ENCODE measurements around the gene SEC62. TPM values are rescaled to one million over a fixed set of nuclear protein-coding genes. Genes with fewer than 3 reads are reported as not detected.

The SEC62 gene
- total RNA-seq, 4 donors from 2014 or later, result 90.9 to 124 (median 104) TPM

DNA sequence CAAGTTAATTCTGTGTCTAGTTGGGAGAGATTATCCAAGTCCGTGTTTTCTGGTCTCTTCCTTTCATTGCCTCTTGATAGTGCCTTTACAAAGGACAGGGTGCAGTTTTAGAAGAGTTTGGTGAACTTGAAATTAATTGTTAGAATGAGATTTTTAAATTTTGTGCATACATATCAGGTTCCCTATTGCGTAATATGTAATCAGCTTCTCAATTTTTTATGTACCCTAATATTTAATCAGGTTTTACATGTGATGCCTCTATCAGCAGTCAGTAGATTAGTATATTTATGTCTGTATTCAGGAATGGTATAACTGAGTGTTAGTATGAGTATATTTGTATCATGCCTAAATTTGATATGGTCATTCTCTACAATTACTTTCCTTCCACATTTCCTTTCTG, 4.9 kb downstream of the SEC62 start:
- Histone ChIP-seq H3K9me3 (no peaks in the 10 kb centered on the region), H3K27me3 (no peaks in the 10 kb centered on the region), H3K27ac (no peak overlapping the region), H3K4me1 (peaks cover 17 to 21% of the 10 kb centered on the region in 2 donors), H3K4me3 (replicated peaks in 1 of 3) (no peak overlapping the region), H3K36me3 (peaks cover 0 to under 1% of the 10 kb centered on the region in 2 donors)
- intact Hi-C loops (cut with DNase I), result no loop called here
- TF ChIP-seq POLR2A (IDR thresholded peaks at IDR 0.05), result no peak
- TF ChIP-seq, protein P1, sequence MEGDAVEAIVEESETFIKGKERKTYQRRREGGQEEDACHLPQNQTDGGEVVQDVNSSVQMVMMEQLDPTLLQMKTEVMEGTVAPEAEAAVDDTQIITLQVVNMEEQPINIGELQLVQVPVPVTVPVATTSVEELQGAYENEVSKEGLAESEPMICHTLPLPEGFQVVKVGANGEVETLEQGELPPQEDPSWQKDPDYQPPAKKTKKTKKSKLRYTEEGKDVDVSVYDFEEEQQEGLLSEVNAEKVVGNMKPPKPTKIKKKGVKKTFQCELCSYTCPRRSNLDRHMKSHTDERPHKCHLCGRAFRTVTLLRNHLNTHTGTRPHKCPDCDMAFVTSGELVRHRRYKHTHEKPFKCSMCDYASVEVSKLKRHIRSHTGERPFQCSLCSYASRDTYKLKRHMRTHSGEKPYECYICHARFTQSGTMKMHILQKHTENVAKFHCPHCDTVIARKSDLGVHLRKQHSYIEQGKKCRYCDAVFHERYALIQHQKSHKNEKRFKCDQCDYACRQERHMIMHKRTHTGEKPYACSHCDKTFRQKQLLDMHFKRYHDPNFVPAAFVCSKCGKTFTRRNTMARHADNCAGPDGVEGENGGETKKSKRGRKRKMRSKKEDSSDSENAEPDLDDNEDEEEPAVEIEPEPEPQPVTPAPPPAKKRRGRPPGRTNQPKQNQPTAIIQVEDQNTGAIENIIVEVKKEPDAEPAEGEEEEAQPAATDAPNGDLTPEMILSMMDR (IDR thresholded peaks at IDR 0.05), result no peak
- DNase-seq, result no peak
- WGBS, 2 donors, result 91 to 96% methylated on average over 2 of the region's 2 CpGs

GRCh38 chr3:169980055-169980454, 13.4 kb downstream of the SEC62 start:
- TF ChIP-seq, protein P1 (IDR thresholded peaks at IDR 0.05), result no peak
- TF ChIP-seq POLR2A (IDR thresholded peaks at IDR 0.05), result no peak
- H3K27me3 ChIP-seq, result no peaks in the 10 kb centered on the region
- intact Hi-C loops (cut with DNase I), result no loop called here
- H3K4me1 ChIP-seq, result no peaks in the 10 kb centered on the region
- H3K36me3 ChIP-seq, result peaks cover 36 to 62% of the 10 kb centered on the region in 2 donors
- 90 to 91% methylated on average over 2 of the region's 2 CpGs for WGBS, 2 donors
- no peaks in the 10 kb centered on the region for H3K9me3 ChIP-seq
- no peak overlapping the region for H3K4me3 ChIP-seq (replicated peaks in 1 of 3)
- DNase-seq, result no peak
- H3K27ac ChIP-seq, result no peak overlapping the region

DNA sequence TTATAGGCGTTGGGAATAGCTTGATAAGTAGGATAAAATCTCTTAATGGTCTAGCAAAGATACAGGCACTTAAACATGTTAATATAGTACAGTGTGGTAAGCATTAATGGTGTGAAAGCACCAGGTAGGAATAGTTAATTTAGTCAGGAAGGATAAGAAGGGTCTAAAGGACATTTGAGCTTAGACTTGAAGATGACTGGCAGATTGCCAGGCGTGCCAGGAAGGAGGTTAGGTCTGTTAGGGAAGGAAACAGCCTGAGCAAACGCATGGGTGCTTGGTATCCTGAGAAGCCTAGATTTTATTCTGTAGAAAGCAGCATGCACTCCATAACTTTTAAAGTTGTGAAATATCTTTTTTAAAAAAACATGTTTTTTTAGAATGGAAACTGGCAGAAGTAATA, 17.7 kb downstream of the SEC62 start:
- peaks cover 65 to 73% of the 10 kb centered on the region in 2 donors for H3K36me3 ChIP-seq
- H3K27me3 ChIP-seq, result no peaks in the 10 kb centered on the region

DNA sequence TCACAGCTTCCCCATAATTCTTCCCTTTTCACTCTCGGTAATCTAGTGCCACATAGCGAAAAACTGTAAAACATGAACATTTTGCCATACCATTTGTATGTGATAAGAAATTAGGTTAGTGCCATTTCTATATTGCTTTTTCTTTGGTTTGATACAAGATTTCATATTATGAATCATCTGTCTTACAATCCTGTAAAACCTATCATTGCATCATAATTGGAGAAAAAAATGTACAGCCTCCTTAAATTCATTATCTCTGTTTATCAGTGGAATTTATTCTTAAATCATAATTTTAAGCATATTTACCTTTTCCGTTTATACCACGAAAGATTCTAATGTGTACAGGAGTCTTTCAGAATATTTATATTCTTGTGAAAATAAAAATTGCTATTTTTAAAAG, 23.8 kb downstream of the SEC62 start:
- Histone ChIP-seq H3K4me1 (no peaks in the 10 kb centered on the region), H3K4me3 (replicated peaks in 1 of 3) (no peak overlapping the region), H3K36me3 (peaks cover 44 to 53% of the 10 kb centered on the region in 2 donors), H3K27ac (no peak overlapping the region), H3K27me3 (no peaks in the 10 kb centered on the region), H3K9me3 (no peaks in the 10 kb centered on the region)
- TF ChIP-seq, protein P1 (IDR thresholded peaks at IDR 0.05), result no peak
- TF ChIP-seq POLR2A (IDR thresholded peaks at IDR 0.05), result no peak
- WGBS, 2 donors, result 96 to 98% methylated on average over 4 of the region's 4 CpGs
- DNase-seq, result no peak
- intact Hi-C loops (cut with DNase I), result no loop called here

More for the DNA sequence above, 17.7 kb downstream of the SEC62 start:
- intact Hi-C loops (cut with DNase I), result no loop called here
- TF ChIP-seq POLR2A (IDR thresholded peaks at IDR 0.05), result no peak
- TF ChIP-seq, protein P1 (IDR thresholded peaks at IDR 0.05), result no peak
- no peaks in the 10 kb centered on the region for H3K4me1 ChIP-seq
- H3K9me3 ChIP-seq, result no peaks in the 10 kb centered on the region
- H3K27ac ChIP-seq, result no peak overlapping the region
- H3K4me3 ChIP-seq (replicated peaks in 1 of 3), result no peak overlapping the region
- WGBS, 2 donors, result 64 to 75% methylated on average over 3 of the region's 3 CpGs
- peak; percentile 39 for DNase-seq

DNA sequence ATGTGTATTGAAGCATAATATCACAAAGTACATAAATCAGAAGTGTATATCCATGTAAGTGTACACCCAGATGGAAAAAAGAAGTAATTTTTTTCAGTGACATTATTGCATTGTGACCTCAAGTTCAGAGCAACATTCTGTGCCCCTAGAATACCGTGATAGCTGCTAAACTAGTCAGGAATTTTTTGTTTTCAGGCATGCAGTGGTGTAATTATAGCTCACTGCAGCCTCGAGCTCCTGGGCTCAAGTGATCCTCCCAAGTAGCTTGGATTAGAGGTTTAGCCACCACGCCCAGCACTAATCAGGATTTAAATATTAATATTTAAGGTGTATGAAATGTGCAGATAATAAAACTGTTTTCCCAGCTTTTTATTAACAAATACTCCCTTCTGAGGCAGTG, 25.5 kb downstream of the SEC62 start:
- TF ChIP-seq POLR2A (IDR thresholded peaks at IDR 0.05), result no peak
- TF ChIP-seq, protein P1 (IDR thresholded peaks at IDR 0.05), result no peak
- Histone ChIP-seq H3K27me3 (no peaks in the 10 kb centered on the region), H3K27ac (no peak overlapping the region), H3K36me3 (peaks cover 29 to 42% of the 10 kb centered on the region in 2 donors), H3K9me3 (no peaks in the 10 kb centered on the region), H3K4me3 (replicated peaks in 1 of 3) (no peak overlapping the region), H3K4me1 (no peaks in the 10 kb centered on the region)
- intact Hi-C loops (cut with DNase I), result no loop called here
- 79 to 80% methylated on average over 3 of the region's 3 CpGs for WGBS, 2 donors
- DNase-seq, result no peak
